Heart right ventricle (tissue), 16 donors: ENCODE results near the gene ADAMTS8. TPM values are rescaled to one million over a fixed set of nuclear protein-coding genes. Genes with fewer than 3 reads are reported as not detected.

Experiments
- ATAC-seq, 8 donors: fragments of 200-7000 bp; cut with Tn5 transposase; one replicate each; pipeline ENCODE4 v1.9.1; 2020; ENCODE audit warnings: mild to moderate bottlenecking in 8 of 8, moderate library complexity in 8 of 8, moderate number of reproducible peaks in 1 of 8
- DNase-seq, 2 donors: peaks; one replicate each; pipeline ENCODE4 v3.0.0-alpha.2; 2020
- H3K27ac ChIP-seq, 10 donors: fragments of 200-600 bp; sonication (generic) in 2 of 10; one replicate each; pipeline versions ENCODE4 v1.5.0 to v1.8.0; 2020 to 2022; ENCODE audit warnings: mild to moderate bottlenecking in 3 of 10
- H3K27me3 ChIP-seq, 7 donors: fragments of 200-600 bp; one replicate each; pipeline ENCODE4 v1.8.0; 2021 to 2022; ENCODE audit warnings: mild to moderate bottlenecking in 2 of 7
- H3K36me3 ChIP-seq, 9 donors: fragments of 200-600 bp; sonication (generic) in 1 of 9; one replicate each; pipeline versions ENCODE4 v1.5.0 to v1.8.0; 2020 to 2022; ENCODE audit warnings: mild to moderate bottlenecking in 2 of 9
- H3K4me1 ChIP-seq, 9 donors: fragments of 200-600 bp; sonication (generic) in 1 of 9; one replicate each; pipeline versions ENCODE4 v1.5.0 to v1.8.0; 2020 to 2022; ENCODE audit warnings: mild to moderate bottlenecking in 4 of 9
- H3K4me3 ChIP-seq, 10 donors: fragments of 200-600 bp; sonication (generic) in 2 of 10; one replicate each; pipeline versions ENCODE4 v1.5.0 to v1.8.0; 2020 to 2022; ENCODE audit warnings: mild to moderate bottlenecking in 7 of 10, moderate library complexity in 2 of 10
- H3K9me3 ChIP-seq, 11 donors: fragments of 200-600 bp in 10 of 11; sonication (generic) in 2 of 11; one replicate each; pipeline versions ENCODE4 v1.5.0 to v1.8.0; 2013 to 2022; ENCODE audit warnings: mild to moderate bottlenecking in 2 of 11, control low read depth in 1 of 11, moderate library complexity in 1 of 11
- WGBS, 2 donors: extraction: QIAGEN DNeasy Blood & Tissue Kit; methylation state at CpG; one replicate each; pipeline ENCODE4 v1.1.7; 2013; ENCODE audit warnings: inconsistent platforms in 1 of 2; 5-methylcytosine and 5-hydroxymethylcytosine counted together
- intact Hi-C, 10 donors: fragments of 100-400 bp; cut with DNase I; formaldehyde crosslinking; loops; one replicate each; pipeline versions ENCODE4 v1.11.1 to v1.14.2; 2022
- polyA plus RNA-seq, 2 donors: library from polyadenylated mRNA; stranded (reverse); fragments of 200-250 nt; gene quantifications; one replicate each; pipeline ENCODE4 v1.2.3, GENCODE V29; 2013
- total RNA-seq, 10 donors: library from RNA; stranded (reverse); fragmentation: NEBNext Ultra II Directional in 3 of 10; extraction: Animal tissue kit (Norgen Biotek cat#: 25700) in 3 of 10; gene quantifications; one replicate each; pipeline versions ENCODE4 v1.2.1 to v1.2.4, GENCODE V29; 2021 to 2023
- TF ChIP-seq, protein P1 (sequence below), 9 donors: fragments of 200-600 bp; sonication (generic) in 2 of 9; IDR thresholded peaks; one replicate each; pipeline versions ENCODE4 v1.5.0 to v1.8.0; 2021 to 2022; ENCODE audit warnings: antibody characterized with exemption in 9 of 9, mild to moderate bottlenecking in 5 of 9, moderate library complexity in 1 of 9
- donor health status: Arrhythmogenic right ventricular cardiomyopathy.
- donor health status: ischemic (EF 13 %, LVEDD 7.1; RV severe dilation, severe dysfunction).
- donor health status: healthy with polysubstance abuse.
- donor health status: DM: no; HTN: yes; CAD: no.
- donor health status: DM: no; HTN: no; CAD: no.
- donor health status: ischemic (EF 25% LVEDD 6.9; RV normal size, moderate dysfunction).
- donor health status: ischemic (EF 25% LVEDD 5.7; RV mildly dilated, moderate dysfunction).
- donor health status: healthy.
- donor health status: DM: yes; HTN: yes; CAD: no.
- donor health status: Ischemic cardiomyopathy.
- donor health status: ischemic (EF 35%, LVEDD 5.7; RV mildly dilated, moderate dysfunction).
- donor health status: nonischemic (EF 11% LVEDD 7.7; RV severe dilation, severe dysfunction).
- donor health status: DM: yes; HTN: yes; CAD: no.
- donor health status: PGD.
- donor health status: ischemic (EF 29% LVEDD 5.4; RV normal size, mild dysfunction).
- donor health status: nonischemic (EF 23%, LVEDD 6.1; RV moderate dilation, normal function).

The ADAMTS8 gene
- total and polyA plus RNA-seq, 12 donors = 0.28 to 2.6 (median 1.1) TPM

DNA sequence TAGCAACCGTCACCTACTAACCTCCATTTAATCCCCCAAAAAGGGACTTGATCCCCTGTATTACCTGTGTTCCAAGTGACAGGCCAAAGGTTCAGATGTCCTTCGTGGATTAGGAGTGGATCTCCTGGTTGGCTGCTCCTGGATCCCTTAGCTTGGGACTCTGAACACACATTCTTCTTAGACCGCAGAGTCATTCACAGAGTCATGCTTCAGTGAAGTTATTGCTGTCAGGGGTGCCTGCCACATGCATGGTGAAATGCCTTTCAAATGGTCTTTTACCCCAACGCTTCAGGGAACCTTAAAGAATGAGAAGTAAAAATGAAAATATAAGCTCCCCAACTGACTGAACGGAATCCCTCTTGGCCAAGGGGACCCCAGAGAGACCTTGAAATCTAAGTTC lies 49.1 kb downstream of the ADAMTS8 start:
- peaks cover 0 to 5% (median 0%) of the 10 kb centered on the region in 9 donors for H3K4me1 ChIP-seq
- DNase-seq = no peak
- no peak overlapping the region for H3K27ac ChIP-seq
- no peak for ATAC-seq
- TF ChIP-seq, protein P1, sequence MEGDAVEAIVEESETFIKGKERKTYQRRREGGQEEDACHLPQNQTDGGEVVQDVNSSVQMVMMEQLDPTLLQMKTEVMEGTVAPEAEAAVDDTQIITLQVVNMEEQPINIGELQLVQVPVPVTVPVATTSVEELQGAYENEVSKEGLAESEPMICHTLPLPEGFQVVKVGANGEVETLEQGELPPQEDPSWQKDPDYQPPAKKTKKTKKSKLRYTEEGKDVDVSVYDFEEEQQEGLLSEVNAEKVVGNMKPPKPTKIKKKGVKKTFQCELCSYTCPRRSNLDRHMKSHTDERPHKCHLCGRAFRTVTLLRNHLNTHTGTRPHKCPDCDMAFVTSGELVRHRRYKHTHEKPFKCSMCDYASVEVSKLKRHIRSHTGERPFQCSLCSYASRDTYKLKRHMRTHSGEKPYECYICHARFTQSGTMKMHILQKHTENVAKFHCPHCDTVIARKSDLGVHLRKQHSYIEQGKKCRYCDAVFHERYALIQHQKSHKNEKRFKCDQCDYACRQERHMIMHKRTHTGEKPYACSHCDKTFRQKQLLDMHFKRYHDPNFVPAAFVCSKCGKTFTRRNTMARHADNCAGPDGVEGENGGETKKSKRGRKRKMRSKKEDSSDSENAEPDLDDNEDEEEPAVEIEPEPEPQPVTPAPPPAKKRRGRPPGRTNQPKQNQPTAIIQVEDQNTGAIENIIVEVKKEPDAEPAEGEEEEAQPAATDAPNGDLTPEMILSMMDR (IDR thresholded peaks at IDR 0.05) = no peak
- no peaks in the 10 kb centered on the region for H3K27me3 ChIP-seq
- no peak overlapping the region for H3K4me3 ChIP-seq
- intact Hi-C loops = no loop called here
- H3K36me3 ChIP-seq = no peaks in the 10 kb centered on the region
- no peaks in the 10 kb centered on the region for H3K9me3 ChIP-seq
- WGBS, 2 donors = 95% methylated on average over 5 of the region's 5 CpGs

DNA sequence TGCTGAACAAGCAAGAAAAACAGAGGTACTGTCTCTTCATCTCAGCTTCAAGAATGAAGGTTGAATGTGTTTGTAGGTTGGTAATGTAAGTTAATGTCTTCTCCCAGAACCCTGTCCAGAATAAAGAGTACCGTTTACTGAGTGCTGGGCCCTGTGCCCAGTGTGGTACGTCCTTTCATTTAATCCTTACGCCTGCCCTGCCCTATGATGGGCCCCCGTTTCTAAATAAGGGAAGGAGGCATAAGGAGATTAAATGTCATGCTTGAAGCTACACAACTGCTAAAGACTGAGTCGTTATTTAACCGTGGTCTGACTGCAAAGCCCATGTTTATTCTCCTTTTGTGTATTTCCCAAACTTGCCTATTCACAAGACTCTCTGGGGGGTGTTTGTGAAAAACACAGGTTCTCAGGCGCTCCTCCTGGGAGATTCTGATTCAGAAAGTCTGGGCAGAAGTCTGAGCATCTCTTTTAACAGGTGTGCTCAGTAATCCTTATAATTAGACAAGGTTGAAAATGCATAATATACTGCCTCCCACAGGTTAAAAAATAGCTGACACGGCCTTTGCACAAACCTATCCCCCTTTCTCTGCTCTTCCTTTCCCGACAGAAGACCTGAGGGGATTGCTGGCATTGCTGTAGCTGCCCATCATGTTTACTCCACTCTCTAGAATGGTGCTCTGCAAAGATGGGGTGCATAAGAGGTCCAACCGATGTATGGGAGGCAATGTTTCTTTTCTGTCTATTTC lies 57.4 kb downstream of the ADAMTS8 start:
- intact Hi-C loops = no loop called here
- Histone ChIP-seq H3K4me1 (no peaks in the 10 kb centered on the region), H3K9me3 (no peaks in the 10 kb centered on the region), H3K27me3 (no peaks in the 10 kb centered on the region), H3K4me3 (no peak overlapping the region), H3K27ac (no peak overlapping the region), H3K36me3 (no peaks in the 10 kb centered on the region)
- no peak for DNase-seq
- TF ChIP-seq, protein P1 (IDR thresholded peaks at IDR 0.05) = no peak
- WGBS, 2 donors = 60 to 66% methylated on average over 10 of the region's 10 CpGs
- ATAC-seq = no peak

DNA sequence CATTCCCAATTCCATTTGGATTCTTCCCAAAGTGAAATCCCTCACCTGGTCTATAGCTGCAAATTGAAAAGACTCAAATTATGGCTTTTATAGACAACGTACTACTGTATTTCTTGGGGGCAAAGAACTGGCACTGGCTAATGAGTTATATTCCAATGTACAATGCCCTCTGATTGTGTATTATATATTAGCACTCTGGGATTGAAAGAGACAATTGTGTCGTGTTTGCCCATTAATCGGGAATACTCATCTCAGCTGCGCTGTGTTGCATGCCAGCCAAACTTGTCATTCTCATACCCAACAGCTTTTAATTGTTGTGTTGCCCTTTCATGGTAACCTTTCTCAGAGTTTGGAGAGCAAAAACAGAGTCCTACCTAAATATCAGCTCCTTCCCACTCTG lies 58.7 kb downstream of the ADAMTS8 start:
- intact Hi-C loops = no loop called here
- WGBS, 2 donors = 89 to 91% methylated on average over 4 of the region's 4 CpGs
- H3K4me3 ChIP-seq = no peak overlapping the region
- H3K27ac ChIP-seq = no peak overlapping the region
- ATAC-seq = no peak
- no peaks in the 10 kb centered on the region for H3K9me3 ChIP-seq
- TF ChIP-seq, protein P1 (IDR thresholded peaks at IDR 0.05) = no peak
- no peak for DNase-seq
- no peaks in the 10 kb centered on the region for H3K36me3 ChIP-seq
- no peaks in the 10 kb centered on the region for H3K27me3 ChIP-seq
- no peaks in the 10 kb centered on the region for H3K4me1 ChIP-seq

DNA sequence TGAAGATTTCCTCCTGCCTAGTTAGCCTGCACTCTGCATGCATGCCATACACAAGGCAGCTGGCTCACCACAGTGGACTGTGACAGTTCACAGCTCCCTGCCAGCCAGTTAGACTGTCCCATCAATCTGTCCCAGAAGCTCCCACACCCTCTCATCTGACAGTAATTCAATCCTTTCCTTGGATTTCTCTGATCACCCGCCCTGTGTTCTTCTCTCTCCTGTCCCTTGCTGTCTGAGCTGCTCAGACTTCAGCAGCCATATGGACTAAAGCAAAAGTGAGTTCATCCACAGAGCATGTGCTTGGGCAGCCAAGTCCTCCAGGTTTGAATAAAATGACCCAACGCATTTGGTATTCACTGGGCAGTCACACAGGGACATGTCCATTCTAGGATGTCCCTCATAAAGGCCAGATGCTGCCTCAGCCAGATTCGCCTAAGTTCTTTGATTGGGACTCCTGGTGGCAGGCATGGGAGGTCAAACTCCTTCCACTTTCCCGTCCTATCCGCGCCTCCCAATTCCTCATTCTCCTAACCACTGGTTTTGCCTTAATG lies 59.2 kb downstream of the ADAMTS8 start:
- DNase-seq (peak in 1 of 2 donors; percentile 17), ATAC-seq (peak in 6 of 8 donors; percentile 22 to 93 (median 74))
- intact Hi-C loops = no loop called here
- WGBS, 2 donors = 75 to 77% methylated on average over 6 of the region's 6 CpGs
- Histone ChIP-seq H3K36me3 (no peaks in the 10 kb centered on the region), H3K4me1 (no peaks in the 10 kb centered on the region), H3K27ac (peak overlapping the region in 4 of 10 donors; percentile 20 to 64 (median 39)), H3K4me3 (no peak overlapping the region), H3K9me3 (no peaks in the 10 kb centered on the region), H3K27me3 (no peaks in the 10 kb centered on the region)
- TF ChIP-seq, protein P1 (IDR thresholded peaks at IDR 0.05) = peak in 1 of 9 donors; percentile 19
